ENCODE data around the gene NDUFS8. TPM values are rescaled to one million over a fixed set of nuclear protein-coding genes. Genes with fewer than 3 reads are reported as not detected.

The NDUFS8 gene
- total and polyA plus RNA-seq, 10 of the 15 experiments (the other 5 are each of a cell fraction or from before 2014, with no cell fraction given): 17.6 to 308 (median 120) TPM

GRCh38 chr11:68012843-68013610 lies 17.5 kb upstream of the NDUFS8 start:
- in situ Hi-C loops (cut with MboI): no loop called here
- FAIRE-seq: no peak
- H2AFZ ChIP-seq (ENCODE audit: control insufficient read depth, low read depth, low read length): no peak overlapping the region

More at GRCh38 chr11:68012843-68013610, 17.5 kb upstream of the NDUFS8 start:
- Histone ChIP-seq H3K9ac (ENCODE audit: control insufficient read depth, insufficient read depth, low read length) (no peak overlapping the region), H3K4me3 (no peak overlapping the region), H3K4me1 (ENCODE audit: control insufficient read depth, insufficient read depth, low read length) (peaks cover 15% of the 10 kb centered on the region), H3K4me2 (ENCODE audit: control insufficient read depth, insufficient read depth) (no peak overlapping the region), H3K36me3 (ENCODE audit: control insufficient read depth in 2 of 2, insufficient read depth in 2 of 2, low read length in 1 of 2) (no peaks in the 10 kb centered on the region), H3K9me3 (replicated peaks; ENCODE audit: control insufficient read depth, insufficient read depth, low read length) (no peaks in the 10 kb centered on the region), H3K27me3 (replicated peaks in 1 of 2; ENCODE audit: control insufficient read depth in 2 of 2, insufficient read depth in 2 of 2, low read length in 1 of 2) (no peaks in the 10 kb centered on the region), H3K27ac (ENCODE audit: control insufficient read depth, insufficient read depth) (no peak overlapping the region), H4K20me1 (ENCODE audit: control insufficient read depth, insufficient read depth) (no peaks in the 10 kb centered on the region), H3K79me2 (ENCODE audit: control insufficient read depth, insufficient read depth, low read length) (no peaks in the 10 kb centered on the region)
- intact Hi-C loops (cut with micrococcal nuclease; ENCODE audit: unreplicated experiment): no loop called here
- SMC1A ChIA-PET (ENCODE audit: uncharacterized antibody, unreplicated experiment): no interaction called here
- DNase-seq (ENCODE audit: low read depth, low spot score) (no peak), ATAC-seq (no peak)
- RAD21 ChIA-PET (ENCODE audit: unreplicated experiment): interaction anchor here (1.0 kb wide), 1 partner anchor 183 kb away, joined by 3 read pairs; no protein-coding TSS in a partner anchor
- BruUV-seq (replicated peaks): no TSS peak
- CTCF ChIA-PET: no interaction called here
- WGBS (ENCODE audit: insufficient coverage, insufficient replicate concordance, low lambda C conversion rate, missing lambda C conversion rate): 44% methylated on average over 16 of the region's 16 CpGs
- POLR2A ChIA-PET: no interaction called here
- TF ChIP-seq SKIL (IDR thresholded peaks at IDR 0.05; ENCODE audit: low read depth, poor library complexity, severe bottlenecking) (no peak), ATF2 (IDR thresholded peaks at IDR 0.05; ENCODE audit: low read length) (no peak), EP300 (IDR thresholded peaks at IDR 0.05; ENCODE audit: borderline replicate concordance in 1 of 2, control insufficient read depth in 1 of 2, low read depth in 2 of 2, low read length in 2 of 2) (no peak), ZNF207 (IDR thresholded peaks at IDR 0.05; ENCODE audit: borderline replicate concordance) (no peak), SP1 (IDR thresholded peaks at IDR 0.05; ENCODE audit: low read depth, low read length) (no peak), REST (IDR thresholded peaks at IDR 0.05; ENCODE audit: low read depth, low read length) (no peak), NFXL1 (IDR thresholded peaks at IDR 0.05; ENCODE audit: borderline replicate concordance) (no peak), HCFC1 (IDR thresholded peaks at IDR 0.05; ENCODE audit: low read length) (no peak), NR2C1 (IDR thresholded peaks at IDR 0.05) (no peak), ZNF274 (IDR thresholded peaks at IDR 0.05; ENCODE audit: insufficient read depth, insufficient read length) (no peak), DPF2 (IDR thresholded peaks at IDR 0.05) (no peak), SPI1 (IDR thresholded peaks at IDR 0.05; ENCODE audit: borderline replicate concordance, insufficient read depth, low read depth, low read length) (no peak), SREBF2 (IDR thresholded peaks at IDR 0.05; ENCODE audit: low read length) (no peak), PAX8 (IDR thresholded peaks at IDR 0.05) (no peak), BHLHE40 (IDR thresholded peaks at IDR 0.05; ENCODE audit: borderline replicate concordance in 1 of 2, low read depth in 2 of 2, low read length in 1 of 2) (no peak), ETV6 (conservative IDR thresholded peaks at IDR 0.05 in 1 of 2, IDR thresholded peaks at IDR 0.05 in 1 of 2; ENCODE audit: borderline replicate concordance in 1 of 2, low read depth in 1 of 2) (no peak)

Data from GM12878 (cell line).